Sciatic nerve (tissue), 2 donors: ENCODE data around the gene ADAM23. TPM values are rescaled to one million over a fixed set of nuclear protein-coding genes. Genes with fewer than 3 reads are reported as not detected.

Experiments used
- ATAC-seq: fragments of 200-7000 bp; cut with Tn5 transposase; one replicate; pipeline ENCODE4 v1.9.1; 2020; ENCODE audit warnings: mild to moderate bottlenecking, moderate library complexity
- DNase-seq: peaks from one replicate; pipeline ENCODE4 v3.0.0-alpha.2; 2020; ENCODE audit warnings: low spot score
- intact Hi-C: fragments of 100-400 bp; cut with DNase I; formaldehyde crosslinking; loops from one replicate; pipeline ENCODE4 v1.14.2; 2022
- total RNA-seq: library from RNA; stranded (reverse); fragmentation: NEBNext Ultra II Directional; extraction: Animal tissue kit (Norgen Biotek cat#: 25700); gene quantifications from one replicate; pipeline ENCODE4 v1.2.1, GENCODE V29; 2021
- donor health status: DM: no; HTN: no; CAD: no.
- donor health status: DM: no; HTN: no; CAD: no.

ADAM23 gene
- total RNA-seq, 1 donor from 2014 or later: 9.4 TPM

GRCh38 chr2:206481056-206481455 lies 37.7 kb downstream of the ADAM23 start:
- ATAC-seq (no peak), DNase-seq (no peak)
- intact Hi-C loops: no loop called here

- ATAC-seq: no peak
- no peak for DNase-seq
- intact Hi-C loops: no loop called here
These were observed 38.8 kb downstream of the ADAM23 start for GRCh38 chr2:206482123-206482522.

- DNase-seq: no peak
- intact Hi-C loops: no loop called here
- ATAC-seq: no peak
These were observed 39.3 kb downstream of the ADAM23 start for GRCh38 chr2:206482633-206483032.

DNA sequence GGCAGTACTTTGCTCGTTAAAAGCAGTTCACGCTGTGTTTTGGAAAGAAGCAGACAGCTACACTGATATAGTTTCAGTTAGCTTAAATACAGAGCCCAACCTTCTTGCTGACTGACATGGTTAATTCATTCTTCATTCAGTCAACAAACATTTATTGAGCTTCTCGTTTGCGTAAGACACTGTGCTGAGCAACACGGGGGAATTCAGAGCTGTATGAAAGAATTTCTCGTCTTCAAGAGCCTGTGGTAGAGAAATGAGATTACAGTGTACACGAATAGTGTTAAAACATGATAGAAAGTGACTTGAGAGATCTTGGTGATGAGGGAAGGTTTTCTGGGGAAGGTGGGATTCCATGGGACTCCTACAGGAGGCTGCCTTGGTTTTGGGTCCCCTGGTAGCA lies 44.7 kb downstream of the ADAM23 start:
- intact Hi-C loops: no loop called here
- DNase-seq (no peak), ATAC-seq (no peak)

- intact Hi-C loops: no loop called here
- DNase-seq (no peak), ATAC-seq (no peak)
These were observed 45.3 kb downstream of the ADAM23 start for GRCh38 chr2:206488623-206489022.

DNA sequence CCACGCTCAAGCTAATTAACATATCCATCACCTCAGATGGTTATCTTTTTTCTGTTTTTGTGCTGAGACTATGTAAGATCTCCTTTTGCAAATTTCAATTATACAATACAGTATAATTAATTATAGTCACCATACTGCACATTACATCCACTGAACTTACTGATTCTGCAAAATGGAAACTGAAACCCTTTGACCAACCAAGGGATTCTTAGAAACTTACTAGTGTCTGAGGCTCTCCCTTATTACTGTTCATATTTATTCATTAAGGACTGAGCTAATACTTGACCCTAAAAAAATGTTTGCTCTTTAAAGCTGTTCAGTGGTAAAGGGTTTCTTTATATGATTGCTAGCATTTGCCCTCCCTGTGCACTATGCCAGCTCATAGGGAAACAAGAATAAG lies 50.7 kb downstream of the ADAM23 start:
- ATAC-seq (no peak), DNase-seq (no peak)
- intact Hi-C loops: no loop called here

GRCh38 chr2:206502729-206503128 lies 59.4 kb downstream of the ADAM23 start:
- ATAC-seq (no peak), DNase-seq (no peak)
- intact Hi-C loops: no loop called here

GRCh38 chr2:206511283-206511682 lies 68.0 kb downstream of the ADAM23 start:
- ATAC-seq: no peak
- intact Hi-C loops: no loop called here
- no peak for DNase-seq

- DNase-seq (no peak), ATAC-seq (no peak)
- intact Hi-C loops: no loop called here
These were observed 69.7 kb downstream of the ADAM23 start for GRCh38 chr2:206512999-206513398.

- DNase-seq: no peak
- intact Hi-C loops: no loop called here
- ATAC-seq: no peak
These were observed 72.2 kb downstream of the ADAM23 start for GRCh38 chr2:206515580-206515979.

DNA sequence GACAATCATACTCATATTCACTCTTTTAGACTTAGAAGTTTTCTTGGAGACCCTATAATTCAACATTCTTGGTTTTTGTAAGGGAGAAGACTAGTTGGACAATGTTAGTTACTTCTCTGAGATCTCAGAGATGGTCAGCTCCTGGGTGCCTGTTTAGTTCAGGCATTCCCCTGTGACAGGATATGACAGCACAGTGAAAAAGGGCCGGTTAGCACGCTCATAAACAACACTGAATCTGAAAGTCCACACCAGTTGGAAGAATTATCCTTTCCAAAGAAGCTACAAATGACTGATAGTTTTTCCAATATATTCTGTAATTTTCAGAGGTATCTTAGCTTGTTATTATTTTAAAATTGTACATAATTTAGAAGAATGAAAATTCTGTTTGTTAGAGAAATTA lies 75.7 kb downstream of the ADAM23 start:
- intact Hi-C loops: no loop called here
- DNase-seq (no peak), ATAC-seq (no peak)

- intact Hi-C loops: no loop called here
- ATAC-seq: no peak
- no peak for DNase-seq
These were observed 77.1 kb downstream of the ADAM23 start for GRCh38 chr2:206520450-206520849.

DNA sequence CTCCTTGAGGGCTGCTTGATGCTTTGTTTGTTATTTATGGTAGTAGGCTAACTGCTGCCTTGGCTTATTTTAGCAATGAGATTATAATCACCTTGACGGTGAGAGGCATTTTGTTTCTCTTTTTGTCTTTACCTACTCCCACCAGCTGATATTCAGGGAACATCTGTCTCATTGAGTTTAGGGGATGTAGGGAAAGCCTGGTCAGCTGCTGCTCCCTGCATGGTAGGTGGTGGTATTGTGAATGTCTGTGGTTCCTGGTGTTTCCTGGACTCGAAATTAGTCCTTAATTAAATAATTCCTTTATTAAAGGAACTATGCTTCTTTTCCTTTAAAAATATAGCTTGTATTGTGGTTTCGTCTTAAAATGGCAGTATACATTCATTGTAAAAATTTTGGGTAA lies 77.8 kb downstream of the ADAM23 start:
- ATAC-seq (no peak), DNase-seq (no peak)
- intact Hi-C loops: no loop called here

DNA sequence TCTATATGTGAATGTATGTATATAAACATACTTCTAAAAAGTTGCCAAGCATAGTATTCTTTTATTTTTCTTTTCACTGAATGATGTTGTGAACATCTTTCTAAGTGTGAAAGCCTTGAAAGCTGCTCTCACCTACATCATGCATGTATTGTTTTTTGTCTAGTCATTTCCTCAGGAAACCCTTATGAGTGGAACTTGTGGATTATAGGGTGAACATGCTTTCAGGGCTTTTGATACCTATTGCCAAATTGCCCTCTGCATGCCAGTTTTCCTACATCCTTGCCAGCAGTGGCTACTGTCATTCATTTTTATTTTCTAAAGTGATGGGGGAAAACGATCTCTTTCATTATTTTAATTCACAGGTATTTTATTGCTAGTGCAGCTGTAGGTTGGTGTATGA lies 78.3 kb downstream of the ADAM23 start:
- DNase-seq (no peak), ATAC-seq (no peak)
- intact Hi-C loops: no loop called here

DNA sequence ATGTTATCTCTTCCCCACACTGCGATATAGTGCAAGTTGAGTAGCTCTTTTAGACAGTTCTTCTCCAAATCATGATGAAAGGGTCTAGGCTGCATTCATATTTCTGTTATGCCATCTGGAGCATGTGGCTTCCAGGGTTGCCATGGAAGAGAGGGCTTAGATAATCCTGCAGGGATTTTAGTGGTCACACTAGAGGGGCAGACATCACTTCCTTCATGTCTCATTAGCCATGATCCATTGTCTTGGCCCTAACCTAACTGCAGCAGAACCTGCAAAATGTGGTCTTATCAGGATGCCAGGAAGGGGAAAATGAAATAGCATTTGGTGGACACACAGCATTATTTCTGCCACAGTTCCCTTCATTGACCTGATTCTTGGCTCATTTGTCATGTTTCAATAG lies 83.1 kb downstream of the ADAM23 start:
- intact Hi-C loops: no loop called here
- ATAC-seq (no peak), DNase-seq (no peak)

DNA sequence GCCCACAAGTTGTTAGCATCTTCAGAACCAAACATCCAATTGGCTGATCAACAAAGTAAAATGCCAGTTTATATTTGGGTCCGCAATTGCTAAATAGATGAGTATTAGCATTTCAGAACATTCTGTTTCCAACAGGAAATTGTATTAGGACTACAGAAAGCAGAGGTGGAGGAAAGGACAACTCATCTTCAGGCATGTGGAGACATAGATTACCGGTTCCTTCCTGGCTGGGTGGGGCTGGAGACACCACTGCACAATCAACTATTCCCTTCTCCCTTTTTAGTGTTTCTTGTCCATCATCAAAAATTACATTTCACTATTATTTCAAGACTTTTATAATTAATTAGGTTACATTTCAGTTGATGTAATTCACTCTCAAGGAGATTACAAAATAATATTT lies 83.8 kb downstream of the ADAM23 start:
- intact Hi-C loops: no loop called here
- DNase-seq (no peak), ATAC-seq (no peak)

DNA sequence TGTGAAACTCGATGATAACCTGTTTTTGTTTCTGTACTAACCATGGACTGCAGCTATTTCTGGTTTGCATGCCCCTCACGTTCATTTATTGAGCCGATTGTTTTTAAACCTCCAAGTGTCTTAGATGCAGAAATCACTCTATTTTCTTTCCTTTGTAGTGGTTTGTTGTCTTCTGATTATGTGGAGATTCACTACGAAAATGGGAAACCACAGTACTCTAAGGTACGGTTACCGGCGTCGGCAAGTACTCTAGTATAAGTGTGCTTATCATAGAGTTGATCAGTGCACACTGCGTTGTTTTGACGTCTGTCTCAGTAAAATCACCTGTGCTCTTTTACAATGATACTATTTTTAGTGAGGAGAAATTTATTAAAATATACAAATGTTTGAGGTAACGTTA lies 87.4 kb downstream of the ADAM23 start:
- intact Hi-C loops: no loop called here
- no peak for DNase-seq
- ATAC-seq: no peak

DNA sequence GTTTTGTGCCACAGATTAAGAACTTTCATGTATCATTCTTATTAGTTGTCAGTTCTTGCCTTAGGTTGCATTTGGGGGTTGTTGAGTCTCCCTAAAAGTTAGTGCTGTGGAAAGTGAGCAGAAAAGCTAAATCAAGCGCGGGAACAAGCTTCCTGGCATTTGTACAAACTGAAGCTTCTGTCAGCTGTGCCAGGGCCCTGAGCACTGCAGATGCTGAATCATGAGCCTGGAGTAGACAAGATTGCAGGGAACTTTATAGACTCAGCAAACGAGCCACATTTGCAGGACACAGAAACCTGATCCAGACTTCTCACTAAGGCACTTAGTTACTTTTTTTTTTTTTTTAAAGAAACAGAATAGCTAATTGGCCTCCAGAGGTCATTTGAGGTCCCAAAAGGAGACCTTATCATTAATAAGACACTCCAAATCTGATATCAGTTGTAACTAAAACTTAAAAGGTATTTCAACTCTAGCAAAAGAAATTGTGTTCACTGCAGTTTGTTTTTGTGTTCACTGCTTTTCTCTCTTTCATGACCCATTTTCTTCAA lies 88.7 kb downstream of the ADAM23 start:
- ATAC-seq (no peak), DNase-seq (no peak)
- intact Hi-C loops: no loop called here

DNA sequence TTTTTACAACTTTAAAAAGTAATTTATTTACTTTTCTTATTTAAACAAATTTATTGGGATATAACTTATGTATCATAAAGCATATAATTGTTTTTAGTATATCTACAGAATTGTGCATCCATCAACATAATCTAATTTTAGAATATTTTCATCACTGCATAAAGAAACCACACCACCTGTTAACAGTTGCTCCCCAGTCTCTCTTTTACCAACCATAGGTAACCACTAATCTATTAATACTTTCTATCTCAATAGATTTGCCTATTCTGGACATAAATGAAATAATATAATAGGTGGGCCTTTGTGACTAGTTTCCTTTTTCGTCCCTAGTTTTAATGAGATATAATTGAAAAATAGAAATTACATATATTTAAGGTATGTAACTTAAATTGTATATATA lies 90.6 kb downstream of the ADAM23 start:
- ATAC-seq: no peak
- no peak for DNase-seq
- intact Hi-C loops: no loop called here

- no peak for ATAC-seq
- intact Hi-C loops: no loop called here
- no peak for DNase-seq
These were observed 92.1 kb downstream of the ADAM23 start for GRCh38 chr2:206535260-206535986.

- no peak for ATAC-seq
- intact Hi-C loops: no loop called here
These were observed 97.4 kb downstream of the ADAM23 start for GRCh38 chr2:206540757-206541156.

More at GRCh38 chr2:206540757-206541156, 97.4 kb downstream of the ADAM23 start:
- no peak for DNase-seq
